DMS 273 treated with DMSO at 0.1 percent for 48 hours (cell line): ENCODE measurements around the gene PCMTD2.
"Not testable (repeated sequence)": the region's sequence is repeated elsewhere in the genome, so short reads cannot be mapped to it uniquely, and the experiment has no call there.

ENCODE experiments used
- DNase-seq: peaks from one replicate; lab custom pipeline; 2025; lab: John Stamatoyannopoulos, UW

PCMTD2 gene

DNA sequence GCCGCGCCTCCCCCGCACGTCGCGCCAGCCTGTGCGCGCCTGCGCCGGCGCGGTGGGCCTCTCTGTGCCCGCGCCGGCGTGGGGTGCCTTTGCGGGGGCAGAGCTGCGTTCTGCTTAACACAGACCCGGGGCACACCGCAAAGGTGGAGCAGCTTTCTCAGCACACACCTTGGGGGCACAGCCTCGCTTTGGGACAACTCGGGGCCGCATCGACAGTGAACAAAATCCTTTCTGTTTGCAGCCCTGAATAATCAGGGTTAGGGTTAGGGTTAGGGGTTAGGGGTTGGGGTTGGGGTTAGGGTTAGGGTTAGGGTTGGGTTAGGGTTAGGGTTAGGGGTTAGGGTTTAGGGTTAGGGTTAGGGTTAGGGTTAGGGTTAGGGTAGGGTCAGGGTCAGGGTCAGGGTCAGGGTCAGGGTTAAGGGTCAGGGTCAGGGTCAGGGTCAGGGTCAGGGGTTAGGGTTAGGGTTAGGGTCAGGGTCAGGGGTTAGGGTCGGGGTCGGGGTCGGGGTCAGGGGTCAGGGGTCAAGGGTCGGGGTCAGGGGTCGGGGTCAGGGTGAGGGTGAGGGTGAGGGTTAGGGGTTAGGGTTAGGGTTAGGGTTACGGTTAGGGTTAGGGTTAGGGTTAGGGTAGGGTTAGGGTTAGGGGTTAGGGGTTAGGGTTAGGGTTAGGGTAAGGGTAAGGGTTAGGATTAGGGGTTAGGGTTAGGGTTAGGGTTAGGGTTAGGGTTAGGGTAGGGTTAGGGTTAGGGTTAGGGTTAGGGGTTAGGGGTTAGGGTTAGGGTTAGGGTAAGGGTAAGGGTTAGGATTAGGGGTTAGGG lies 31.1 kb downstream of the PCMTD2 start:
- not testable (repeated sequence) for DNase-seq

DNA sequence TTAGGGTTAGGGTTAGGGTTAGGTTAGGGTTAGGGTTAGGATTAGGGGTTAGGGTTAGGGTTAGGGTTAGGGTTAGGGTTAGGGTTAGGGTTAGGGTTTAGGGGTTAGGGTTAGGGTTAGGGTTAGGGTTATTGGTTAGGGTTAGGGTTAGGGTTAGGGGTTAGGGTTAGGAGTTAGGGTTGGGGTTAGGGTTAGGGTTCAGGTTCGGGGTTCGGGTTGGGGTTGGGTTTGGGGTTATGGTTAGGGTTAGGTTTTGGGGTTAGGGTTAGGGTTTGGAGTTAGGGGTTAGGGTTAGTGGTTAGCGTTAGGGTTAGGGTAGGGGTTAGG lies 31.7 kb downstream of the PCMTD2 start:
- not testable (repeated sequence) for DNase-seq

DNA sequence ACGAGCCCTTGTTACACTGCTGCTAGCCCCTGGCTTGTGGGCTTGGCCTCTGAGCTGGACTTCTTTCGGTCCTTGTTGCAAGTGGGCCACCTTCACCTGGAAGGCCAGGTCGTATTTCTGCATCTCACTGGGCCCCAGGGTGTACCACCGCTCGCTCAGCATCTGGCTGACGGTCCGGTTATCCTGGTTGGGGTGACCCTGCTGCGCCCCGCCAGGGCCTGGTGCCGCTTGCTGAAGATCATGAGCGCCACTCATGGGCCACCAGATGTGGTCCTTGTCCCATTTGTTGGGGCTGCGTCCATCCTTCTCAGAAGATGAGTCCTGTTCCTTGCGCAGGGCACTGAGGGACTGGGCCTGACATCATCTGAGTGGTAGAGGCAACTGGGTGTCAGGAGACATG lies 36.6 kb downstream of the PCMTD2 start:
- not testable (repeated sequence) for DNase-seq

DNA sequence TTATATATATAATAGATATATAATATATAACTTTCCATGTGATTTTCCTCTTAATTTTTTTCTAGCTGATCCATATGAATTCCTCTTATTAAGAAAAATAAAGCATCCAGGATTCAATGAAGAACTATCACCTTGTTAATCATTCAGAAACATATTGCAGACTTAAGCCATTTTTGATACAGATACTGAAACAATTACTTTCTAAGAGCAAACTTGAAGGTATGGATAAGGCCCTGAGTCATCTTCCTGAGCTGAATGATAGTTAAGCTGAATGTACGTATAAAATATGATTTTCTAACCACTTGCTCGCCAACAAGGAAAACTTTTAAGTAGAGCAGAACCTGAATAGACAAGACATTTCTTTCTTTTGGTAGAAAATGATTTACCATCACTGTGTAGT lies 47.5 kb downstream of the PCMTD2 start:
- not testable (repeated sequence) for DNase-seq

DNA sequence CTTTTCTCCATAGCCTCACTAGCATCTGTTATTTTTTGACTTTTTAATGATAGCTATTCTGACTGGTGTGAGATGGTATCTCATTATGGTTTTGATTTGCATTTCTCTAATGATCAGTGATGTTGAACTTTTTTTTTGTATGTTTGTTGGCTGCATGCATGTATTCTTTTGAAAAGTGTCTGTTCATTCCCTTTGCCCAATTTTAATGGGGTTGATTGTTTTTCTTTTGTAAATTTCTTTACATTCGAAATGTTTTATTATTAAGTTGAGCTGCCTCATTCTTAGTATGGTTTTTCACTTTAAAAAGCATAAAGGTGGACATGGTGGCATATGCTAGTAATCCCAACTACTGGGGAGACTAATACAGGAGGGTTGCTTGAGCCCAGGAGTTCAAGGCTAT lies 58.2 kb downstream of the PCMTD2 start:
- not testable (repeated sequence) for DNase-seq

DNA sequence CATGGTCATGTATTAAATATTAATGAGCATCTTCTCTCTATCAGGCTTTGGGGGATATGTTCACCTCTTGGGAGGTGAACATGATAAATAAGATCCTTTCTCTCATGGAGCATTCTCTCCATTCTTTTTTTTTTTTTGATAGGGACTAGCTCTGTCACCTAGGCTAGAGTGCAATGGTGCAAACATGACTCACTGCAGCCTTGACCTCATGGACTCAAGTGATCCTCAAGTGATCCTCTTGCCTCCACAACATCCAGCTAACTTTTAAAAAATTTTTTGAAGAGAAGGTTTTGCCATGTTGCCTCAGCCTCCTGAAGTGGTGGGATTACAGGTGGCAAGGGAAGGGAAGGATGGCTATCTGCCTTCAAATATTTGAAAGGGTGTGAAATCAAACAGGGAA lies 59.8 kb downstream of the PCMTD2 start:
- DNase-seq = not testable (repeated sequence)

DNA sequence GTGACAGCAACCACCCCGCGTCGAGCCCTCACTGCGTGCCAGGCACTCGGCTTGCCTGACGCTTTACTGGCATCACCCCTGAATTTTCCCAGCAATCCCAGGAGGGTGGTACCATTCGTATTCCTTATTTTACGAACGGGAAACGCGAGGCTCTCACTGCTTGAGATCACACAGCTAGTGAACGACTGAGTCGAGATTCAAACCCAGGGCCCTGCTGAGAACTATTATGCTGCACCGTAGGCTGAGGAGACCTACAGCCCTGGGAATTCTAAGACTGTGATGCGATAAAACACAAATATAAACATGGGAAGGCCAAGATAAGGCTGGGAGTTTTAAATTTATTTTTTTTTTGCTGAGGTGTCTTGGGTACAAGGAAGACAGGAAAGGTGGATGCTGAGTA lies 60.3 kb downstream of the PCMTD2 start:
- DNase-seq = not testable (repeated sequence)

DNA sequence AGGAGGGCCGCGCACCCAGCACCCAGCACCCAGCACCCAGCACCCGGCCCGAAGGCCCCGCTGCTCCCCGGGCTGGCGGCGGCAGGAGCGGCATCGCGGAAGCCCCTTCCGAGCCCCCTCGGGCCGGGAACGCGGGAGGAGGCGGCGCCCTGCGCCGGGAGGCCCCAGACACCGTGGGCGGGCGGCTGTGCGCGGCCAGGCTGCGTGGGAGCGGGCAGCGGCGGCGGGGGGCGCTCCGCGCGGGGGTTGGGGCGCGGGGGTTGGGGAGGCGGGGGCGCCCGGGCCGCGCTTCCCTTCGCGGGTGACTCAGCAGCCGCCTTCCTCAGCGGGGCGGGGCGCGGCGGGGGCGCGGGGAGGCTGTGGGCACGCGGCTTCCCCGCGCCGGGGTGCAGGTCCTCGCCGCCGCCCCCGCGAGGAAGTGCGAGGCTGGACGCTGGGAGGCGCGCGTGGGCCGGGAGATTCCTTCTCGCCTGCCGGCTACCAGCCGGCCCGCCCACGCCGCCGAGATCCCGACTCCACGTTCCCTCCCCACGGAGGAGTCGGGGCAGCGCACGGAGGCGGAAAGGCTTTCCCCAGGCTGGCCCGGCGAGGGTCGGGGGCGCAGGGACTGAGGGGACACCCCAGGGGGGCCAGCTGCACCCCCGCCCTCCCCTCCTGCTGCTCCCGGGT lies 61.0 kb downstream of the PCMTD2 start:
- DNase-seq = not testable (repeated sequence)

DNA sequence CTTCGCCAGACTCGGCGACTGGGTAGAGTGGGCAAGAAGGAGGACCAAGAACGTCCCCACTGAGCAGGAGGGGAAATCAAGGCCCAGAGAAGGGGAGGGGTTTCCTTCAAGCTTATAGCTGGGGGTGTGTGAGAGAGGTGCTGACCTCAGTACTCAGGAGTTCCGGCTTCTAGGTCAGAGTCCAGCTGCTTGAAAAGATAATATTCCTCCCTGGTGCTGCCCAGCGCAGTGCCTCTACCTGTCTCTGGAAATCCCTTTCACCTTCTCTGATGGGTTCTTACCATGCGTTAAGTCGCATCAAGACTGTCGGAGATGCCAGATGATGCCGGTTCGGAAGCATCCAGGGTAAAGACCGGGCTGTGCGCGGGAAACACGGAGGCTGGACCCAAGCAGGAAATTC lies 61.8 kb downstream of the PCMTD2 start:
- DNase-seq = not testable (repeated sequence)

DNA sequence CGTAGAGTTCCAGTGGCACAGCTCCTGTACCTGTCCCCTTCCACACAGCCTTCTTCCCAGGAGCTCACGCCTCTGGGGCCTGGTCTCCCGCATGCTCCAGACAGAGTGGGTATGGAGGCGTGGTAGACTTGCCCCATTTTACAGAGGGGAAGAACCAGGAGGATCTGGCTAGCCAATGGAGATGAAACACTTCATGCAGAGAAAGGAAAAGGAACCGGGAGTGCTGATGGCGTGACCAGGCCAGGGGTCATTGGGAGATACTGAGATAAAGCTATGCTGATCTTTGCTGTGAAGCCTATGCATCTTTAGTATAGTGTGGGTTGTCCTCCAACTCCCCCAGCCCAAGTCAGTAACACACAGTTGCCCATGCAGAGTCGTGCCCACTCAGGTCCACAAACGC lies 62.5 kb downstream of the PCMTD2 start:
- DNase-seq = not testable (repeated sequence)

DNA sequence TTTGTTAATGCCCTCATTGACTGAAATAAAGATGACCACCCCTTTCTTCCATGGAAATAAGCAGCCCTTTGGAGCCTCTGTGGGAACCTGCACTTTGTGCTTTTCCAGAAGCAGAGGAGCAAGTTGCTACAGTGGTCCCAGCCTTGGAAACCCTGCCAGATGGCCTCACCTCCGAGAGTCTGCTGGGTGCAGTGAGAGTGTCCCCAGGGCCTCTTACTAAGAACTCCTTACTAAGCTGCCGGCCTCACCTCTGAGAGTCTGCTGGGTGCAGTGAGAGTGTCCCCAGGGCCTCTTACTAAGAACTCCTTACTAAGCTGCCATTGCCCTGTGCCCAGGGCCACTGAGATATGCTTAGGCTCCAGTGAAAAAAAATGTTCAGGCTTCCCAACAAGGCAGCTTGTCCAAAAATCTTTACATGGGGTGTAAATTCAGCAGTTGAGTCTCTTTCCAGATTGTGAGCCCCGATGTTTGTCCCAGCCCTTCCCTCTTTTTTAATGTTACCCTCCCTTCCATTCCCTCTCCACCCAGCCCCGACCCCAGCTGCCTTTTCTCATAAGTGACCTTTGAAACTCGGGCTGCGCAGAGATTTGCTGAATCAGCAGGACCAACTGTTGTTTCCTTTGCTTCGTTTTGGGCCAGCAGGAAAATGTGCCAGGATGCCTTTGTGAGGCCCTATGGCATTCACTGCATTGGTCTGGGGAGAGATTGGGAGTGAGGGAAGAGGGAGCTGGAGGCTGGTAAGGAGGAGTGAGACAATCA lies 66.7 kb downstream of the PCMTD2 start:
- not testable (repeated sequence) for DNase-seq
